Loucy (cell line): ENCODE results near the gene CTDSPL.

Experiments
- H2AFZ ChIP-seq: fragments of 200-600 bp; sonication (generic); 2 replicates; pipeline ENCODE4 v1.6.0; 2016; ENCODE audit warnings: antibody characterized with exemption, mild to moderate bottlenecking, low read length, moderate library complexity
- H3F3A ChIP-seq: fragments of 200-600 bp; 2 replicates; pipeline ENCODE4 v1.6.0; 2016; ENCODE audit warnings: antibody characterized with exemption, low read depth, mild to moderate bottlenecking
- H3K27me3 ChIP-seq: fragments of 200-600 bp; sonication (generic); 2 replicates; pipeline ENCODE4 v1.6.1; 2014; ENCODE audit warnings: low read length, mild to moderate bottlenecking; ENCODE audit not compliant: insufficient read depth, poor library complexity, severe bottlenecking
- H3K36me3 ChIP-seq: fragments of 200-600 bp; sonication (generic); 2 replicates; pipeline ENCODE4 v1.6.1; 2016; ENCODE audit warnings: low read length; ENCODE audit not compliant: insufficient read depth
- H3K4me1 ChIP-seq: fragments of 200-600 bp; sonication (generic); 2 replicates; pipeline ENCODE4 v1.5.1; 2014; ENCODE audit warnings: low read length, mild to moderate bottlenecking; ENCODE audit not compliant: insufficient read depth, poor library complexity, severe bottlenecking
- H3K4me2 ChIP-seq: fragments of 200-600 bp; sonication (generic); 2 replicates; pipeline ENCODE4 v1.6.0; 2014; ENCODE audit warnings: antibody characterized with exemption, low read length, low read depth, mild to moderate bottlenecking; ENCODE audit not compliant: poor library complexity, severe bottlenecking
- H3K4me3 ChIP-seq: fragments of 200-600 bp; sonication (generic); 2 replicates; pipeline ENCODE4 v1.5.1; 2014; ENCODE audit warnings: low read length, mild to moderate bottlenecking, mixed read lengths; ENCODE audit not compliant: poor library complexity, severe bottlenecking
- H3K79me2 ChIP-seq: fragments of 200-600 bp; sonication (generic); 2 replicates; pipeline ENCODE4 v1.6.1; 2014; ENCODE audit warnings: low read length; ENCODE audit not compliant: insufficient read depth
- H3K9ac ChIP-seq: fragments of 200-600 bp; sonication (generic); 2 replicates; pipeline ENCODE4 v1.6.0; 2014; ENCODE audit warnings: mild to moderate bottlenecking, low read depth, low read length, moderate library complexity; ENCODE audit not compliant: poor library complexity, severe bottlenecking
- H3K9me2 ChIP-seq: fragments of 200-600 bp; sonication (generic); replicated peaks from 2 replicates; pipeline ENCODE4 v1.6.1; 2016; ENCODE audit warnings: low read depth, low read length, mixed read lengths
- H3K9me3 ChIP-seq: fragments of 200-600 bp; sonication (generic); 2 replicates; pipeline ENCODE4 v1.6.1; 2014; ENCODE audit warnings: mild to moderate bottlenecking, antibody characterized with exemption, low read length, low read depth; ENCODE audit not compliant: insufficient read depth
- H4K20me1 ChIP-seq: fragments of 200-600 bp; sonication (generic); 2 replicates; pipeline ENCODE4 v1.6.0; 2014; ENCODE audit warnings: antibody characterized with exemption, low read length, mild to moderate bottlenecking; ENCODE audit not compliant: insufficient read depth, poor library complexity, severe bottlenecking
- CTCF ChIP-seq: fragments of 200-600 bp; sonication (generic); conservative IDR thresholded peaks from 2 replicates; pipeline ENCODE4 v1.5.1; 2014; ENCODE audit warnings: mild to moderate bottlenecking, antibody characterized with exemption, low read length
- EZH2phosphoT487 ChIP-seq: fragments of 200-600 bp; IDR thresholded peaks from 2 replicates; pipeline ENCODE4 v1.6.1; 2018; ENCODE audit warnings: antibody characterized with exemption, mild to moderate bottlenecking, moderate library complexity, borderline replicate concordance

The CTDSPL gene

GRCh38 chr3:37907906-37908305 is 46.2 kb downstream of the CTDSPL start:
- Histone ChIP-seq H3K4me2 (peak overlapping the region; percentile 89), H3K9me3 (no peaks in the 10 kb centered on the region), H2AFZ (peak overlapping the region; percentile 4; the same call in 1 of the 2 replicates), H3K36me3 (no peaks in the 10 kb centered on the region), H3K4me3 (peak overlapping the region; percentile 62), H3F3A (peaks cover 18% of the 10 kb centered on the region), H3K4me1 (peaks cover 90% of the 10 kb centered on the region), H4K20me1 (no peaks in the 10 kb centered on the region), H3K9ac (peak overlapping the region; percentile 68), H3K27me3 (no peaks in the 10 kb centered on the region), H3K79me2 (no peaks in the 10 kb centered on the region), H3K9me2 (no peaks in the 10 kb centered on the region)
- TF ChIP-seq CTCF, result no peak
- TF ChIP-seq EZH2phosphoT487, result no peak

- no peaks in the 10 kb centered on the region for H3K9me3 ChIP-seq
- no peaks in the 10 kb centered on the region for H3K9me2 ChIP-seq
- no peak overlapping the region for H3K9ac ChIP-seq
- peaks cover 77% of the 10 kb centered on the region for H3K4me1 ChIP-seq
- H3F3A ChIP-seq, result peaks cover 18% of the 10 kb centered on the region
- no peak overlapping the region for H3K4me3 ChIP-seq
- no peak overlapping the region for H2AFZ ChIP-seq
- H3K36me3 ChIP-seq, result no peaks in the 10 kb centered on the region
- no peaks in the 10 kb centered on the region for H3K79me2 ChIP-seq
- no peak overlapping the region for H3K4me2 ChIP-seq
- TF ChIP-seq EZH2phosphoT487, result no peak
- TF ChIP-seq CTCF, result no peak
- H3K27me3 ChIP-seq, result no peaks in the 10 kb centered on the region
- no peaks in the 10 kb centered on the region for H4K20me1 ChIP-seq
Measured at GRCh38 chr3:37909067-37909911, 47.6 kb downstream of the CTDSPL start.

GRCh38 chr3:37910671-37911400 is 49.2 kb downstream of the CTDSPL start:
- no peak overlapping the region for H2AFZ ChIP-seq
- H3K4me3 ChIP-seq, result peak overlapping the region; percentile 54
- H4K20me1 ChIP-seq, result no peaks in the 10 kb centered on the region
- TF ChIP-seq CTCF (no peak), EZH2phosphoT487 (no peak)
- no peaks in the 10 kb centered on the region for H3K36me3 ChIP-seq
- no peaks in the 10 kb centered on the region for H3K9me2 ChIP-seq
- H3K9me3 ChIP-seq, result no peaks in the 10 kb centered on the region
- H3K9ac ChIP-seq, result no peak overlapping the region
- H3K79me2 ChIP-seq, result no peaks in the 10 kb centered on the region
- H3K4me1 ChIP-seq, result peaks cover 61% of the 10 kb centered on the region
- H3K27me3 ChIP-seq, result no peaks in the 10 kb centered on the region
- peaks cover 18% of the 10 kb centered on the region for H3F3A ChIP-seq
- peak overlapping the region; percentile 70 for H3K4me2 ChIP-seq
